ENCODE data around the gene RPH3AL.

- TF ChIP-seq POLR2A (IDR thresholded peaks at IDR 0.05) (no peak), CTCF (IDR thresholded peaks at IDR 0.05) (no peak)
These were observed 10.1 kb upstream of the RPH3AL start for GRCh38 chr17:362721-363120.
